Measurements from ENCODE around the gene OSBPL10.

The OSBPL10 gene

GRCh38 chr3:31829010-31829409 lies 152.1 kb downstream of the OSBPL10 start:
- Histone ChIP-seq H2AFZ (ENCODE audit: low read depth, low read length) (no peak overlapping the region), H3K4me3 (ENCODE audit: insufficient read depth in 1 of 2, low read depth in 1 of 2, low read length in 2 of 2) (no peak overlapping the region), H2BK120ac (ENCODE audit: low read depth, low read length) (no peak overlapping the region), H3K23ac (ENCODE audit: low read length in 2 of 2) (no peak overlapping the region), H3K4ac (ENCODE audit: low read depth in 1 of 2, low read length in 2 of 2) (no peak overlapping the region), H2BK15ac (ENCODE audit: low read depth, poor library complexity, severe bottlenecking) (no peak overlapping the region), H3K36me3 (ENCODE audit: control insufficient read depth in 1 of 2, insufficient read depth in 2 of 2, low read depth in 1 of 2, low read length in 2 of 2) (no peaks in the 10 kb centered on the region), H3K4me1 (ENCODE audit: control insufficient read depth, insufficient read depth, low read depth, low read length) (peaks cover 2% of the 10 kb centered on the region), H4K91ac (ENCODE audit: low read length) (no peak overlapping the region), H3K4me2 (ENCODE audit: low read length, poor library complexity, severe bottlenecking) (no peak overlapping the region), H2AK5ac (ENCODE audit: low read length, severe bottlenecking) (no peak overlapping the region), H3K27ac (ENCODE audit: low read length, poor library complexity, severe bottlenecking) (no peak overlapping the region), H3K79me1 (replicated peaks; ENCODE audit: low read length, poor library complexity, severe bottlenecking) (peaks cover 14% of the 10 kb centered on the region), H3K9me3 (ENCODE audit: control insufficient read depth, low read length) (no peaks in the 10 kb centered on the region), H2BK5ac (ENCODE audit: low read depth, low read length, poor library complexity, severe bottlenecking) (no peak overlapping the region), H3K18ac (ENCODE audit: low read depth in 1 of 2, low read length in 2 of 2) (no peak overlapping the region), H3K14ac (ENCODE audit: low read length in 2 of 2) (no peak overlapping the region), H2BK12ac (ENCODE audit: low read length in 2 of 2) (no peak overlapping the region), H3K9ac (ENCODE audit: low read length) (no peak overlapping the region), H4K8ac (ENCODE audit: low read length) (no peak overlapping the region), H3K27me3 (ENCODE audit: control insufficient read depth in 1 of 2, insufficient read depth in 1 of 2, low read length in 2 of 2) (no peaks in the 10 kb centered on the region)
- 90% methylated on average over 5 of the region's 6 CpGs for WGBS
- no peak for DNase-seq

DNA sequence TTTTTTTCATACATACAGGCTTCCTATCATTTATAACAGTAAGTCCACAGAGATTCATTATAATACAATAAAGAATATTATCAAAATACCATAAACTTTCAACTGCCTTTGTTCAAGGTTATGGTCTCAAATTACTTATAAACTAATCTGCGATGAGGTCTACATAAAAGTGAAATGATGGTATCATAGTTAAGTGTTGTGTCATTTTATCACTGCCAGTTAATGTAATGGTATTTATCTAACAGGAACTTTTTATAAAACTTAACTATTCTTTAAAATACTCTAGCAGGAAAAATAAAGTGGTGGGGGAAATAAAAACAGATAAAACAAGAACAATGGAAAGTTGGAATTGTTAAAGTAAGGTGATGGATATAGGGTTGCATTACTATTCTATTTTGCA lies 153.1 kb downstream of the OSBPL10 start:
- H3K23ac ChIP-seq (ENCODE audit: low read length in 2 of 2): no peak overlapping the region
- peaks cover 2% of the 10 kb centered on the region for H3K4me1 ChIP-seq (ENCODE audit: control insufficient read depth, insufficient read depth, low read depth, low read length)
- H3K18ac ChIP-seq (ENCODE audit: low read depth in 1 of 2, low read length in 2 of 2): no peak overlapping the region
- H2BK15ac ChIP-seq (ENCODE audit: low read depth, poor library complexity, severe bottlenecking): no peak overlapping the region
- H3K4ac ChIP-seq (ENCODE audit: low read depth in 1 of 2, low read length in 2 of 2): no peak overlapping the region
- H3K4me2 ChIP-seq (ENCODE audit: low read length, poor library complexity, severe bottlenecking): no peak overlapping the region
- H3K27ac ChIP-seq (ENCODE audit: low read length, poor library complexity, severe bottlenecking): no peak overlapping the region
- H2BK12ac ChIP-seq (ENCODE audit: low read length in 2 of 2): no peak overlapping the region
- no peaks in the 10 kb centered on the region for H3K27me3 ChIP-seq (ENCODE audit: control insufficient read depth in 1 of 2, insufficient read depth in 1 of 2, low read length in 2 of 2)
- no peak overlapping the region for H2BK120ac ChIP-seq (ENCODE audit: low read depth, low read length)
- H3K14ac ChIP-seq (ENCODE audit: low read length in 2 of 2): no peak overlapping the region
- H3K79me1 ChIP-seq (replicated peaks; ENCODE audit: low read length, poor library complexity, severe bottlenecking): peaks cover 14% of the 10 kb centered on the region
- WGBS: no CpG with 5 or more reads among the region's 1 CpG
- H3K36me3 ChIP-seq (ENCODE audit: control insufficient read depth in 1 of 2, insufficient read depth in 2 of 2, low read depth in 1 of 2, low read length in 2 of 2): no peaks in the 10 kb centered on the region
- H4K8ac ChIP-seq (ENCODE audit: low read length): no peak overlapping the region
- no peak overlapping the region for H2BK5ac ChIP-seq (ENCODE audit: low read depth, low read length, poor library complexity, severe bottlenecking)
- no peak overlapping the region for H3K9ac ChIP-seq (ENCODE audit: low read length)
- H3K9me3 ChIP-seq (ENCODE audit: control insufficient read depth, low read length): no peaks in the 10 kb centered on the region
- no peak overlapping the region for H2AK5ac ChIP-seq (ENCODE audit: low read length, severe bottlenecking)
- DNase-seq: no peak
- H3K4me3 ChIP-seq (ENCODE audit: insufficient read depth in 1 of 2, low read depth in 1 of 2, low read length in 2 of 2): no peak overlapping the region
- no peak overlapping the region for H2AFZ ChIP-seq (ENCODE audit: low read depth, low read length)
- H4K91ac ChIP-seq (ENCODE audit: low read length): no peak overlapping the region

GRCh38 chr3:31823184-31823583 lies 157.9 kb downstream of the OSBPL10 start:
- Histone ChIP-seq H2BK12ac (ENCODE audit: low read length in 2 of 2) (no peak overlapping the region), H4K91ac (ENCODE audit: low read length) (no peak overlapping the region), H3K4me3 (ENCODE audit: insufficient read depth in 1 of 2, low read depth in 1 of 2, low read length in 2 of 2) (no peak overlapping the region), H3K18ac (ENCODE audit: low read depth in 1 of 2, low read length in 2 of 2) (no peak overlapping the region), H2BK15ac (ENCODE audit: low read depth, poor library complexity, severe bottlenecking) (no peak overlapping the region), H3K4me1 (ENCODE audit: control insufficient read depth, insufficient read depth, low read depth, low read length) (no peaks in the 10 kb centered on the region), H3K4ac (ENCODE audit: low read depth in 1 of 2, low read length in 2 of 2) (no peak overlapping the region), H3K36me3 (ENCODE audit: control insufficient read depth in 1 of 2, insufficient read depth in 2 of 2, low read depth in 1 of 2, low read length in 2 of 2) (peaks cover 0 to 2% of the 10 kb centered on the region in 2 experiments), H2BK120ac (ENCODE audit: low read depth, low read length) (no peak overlapping the region), H3K23ac (ENCODE audit: low read length in 2 of 2) (no peak overlapping the region), H4K8ac (ENCODE audit: low read length) (no peak overlapping the region), H3K79me1 (replicated peaks; ENCODE audit: low read length, poor library complexity, severe bottlenecking) (peaks cover 9% of the 10 kb centered on the region), H3K14ac (ENCODE audit: low read length in 2 of 2) (no peak overlapping the region), H2BK5ac (ENCODE audit: low read depth, low read length, poor library complexity, severe bottlenecking) (no peak overlapping the region), H3K9ac (ENCODE audit: low read length) (no peak overlapping the region), H3K27ac (ENCODE audit: low read length, poor library complexity, severe bottlenecking) (no peak overlapping the region), H3K27me3 (ENCODE audit: control insufficient read depth in 1 of 2, insufficient read depth in 1 of 2, low read length in 2 of 2) (no peaks in the 10 kb centered on the region), H2AK5ac (ENCODE audit: low read length, severe bottlenecking) (no peak overlapping the region), H2AFZ (ENCODE audit: low read depth, low read length) (no peak overlapping the region), H3K4me2 (ENCODE audit: low read length, poor library complexity, severe bottlenecking) (no peak overlapping the region), H3K9me3 (ENCODE audit: control insufficient read depth, low read length) (no peaks in the 10 kb centered on the region)
- WGBS: 92% methylated on average over 1 of the region's 3 CpGs
- no peak for DNase-seq

GRCh38 chr3:31821118-31821517 lies 159.9 kb downstream of the OSBPL10 start:
- no peak overlapping the region for H3K4ac ChIP-seq (ENCODE audit: low read depth in 1 of 2, low read length in 2 of 2)
- WGBS: no CpG with 5 or more reads among the region's 2 CpGs
- H2AFZ ChIP-seq (ENCODE audit: low read depth, low read length): no peak overlapping the region

More at GRCh38 chr3:31821118-31821517, 159.9 kb downstream of the OSBPL10 start:
- Histone ChIP-seq H2BK120ac (ENCODE audit: low read depth, low read length) (no peak overlapping the region), H2BK5ac (ENCODE audit: low read depth, low read length, poor library complexity, severe bottlenecking) (no peak overlapping the region), H3K4me3 (ENCODE audit: insufficient read depth in 1 of 2, low read depth in 1 of 2, low read length in 2 of 2) (no peak overlapping the region), H3K4me2 (ENCODE audit: low read length, poor library complexity, severe bottlenecking) (no peak overlapping the region), H3K79me1 (replicated peaks; ENCODE audit: low read length, poor library complexity, severe bottlenecking) (peaks cover 21% of the 10 kb centered on the region), H3K4me1 (ENCODE audit: control insufficient read depth, insufficient read depth, low read depth, low read length) (peaks cover 4% of the 10 kb centered on the region), H3K18ac (ENCODE audit: low read depth in 1 of 2, low read length in 2 of 2) (no peak overlapping the region), H4K8ac (ENCODE audit: low read length) (no peak overlapping the region), H3K27me3 (ENCODE audit: control insufficient read depth in 1 of 2, insufficient read depth in 1 of 2, low read length in 2 of 2) (no peaks in the 10 kb centered on the region), H3K23ac (ENCODE audit: low read length in 2 of 2) (no peak overlapping the region), H3K9me3 (ENCODE audit: control insufficient read depth, low read length) (no peaks in the 10 kb centered on the region), H4K91ac (ENCODE audit: low read length) (no peak overlapping the region), H3K14ac (ENCODE audit: low read length in 2 of 2) (no peak overlapping the region), H2BK12ac (ENCODE audit: low read length in 2 of 2) (no peak overlapping the region), H2AK5ac (ENCODE audit: low read length, severe bottlenecking) (no peak overlapping the region), H3K9ac (ENCODE audit: low read length) (no peak overlapping the region), H3K27ac (ENCODE audit: low read length, poor library complexity, severe bottlenecking) (no peak overlapping the region), H2BK15ac (ENCODE audit: low read depth, poor library complexity, severe bottlenecking) (no peak overlapping the region), H3K36me3 (ENCODE audit: control insufficient read depth in 1 of 2, insufficient read depth in 2 of 2, low read depth in 1 of 2, low read length in 2 of 2) (peaks cover 0 to 15% of the 10 kb centered on the region in 2 experiments)
- DNase-seq: no peak
